H1 (cell line): ENCODE results near the gene ADGRG1. TPM values are rescaled to one million over a fixed set of nuclear protein-coding genes. Genes with fewer than 3 reads are reported as not detected.

ENCODE experiments used
- CBX5 ChIP-seq: fragments of 300-800, 300-1000 bp; sonication (generic); IDR thresholded peaks from 2 replicates; pipeline ENCODE4 v1.7.1; 2016; ENCODE audit warnings: antibody characterized with exemption, low read length, low read depth
- POU5F1 ChIP-seq: IDR thresholded peaks from 2 replicates; pipeline ENCODE4 v1.6.1; 2011; ENCODE audit warnings: low read depth, mild to moderate bottlenecking, low read length, moderate library complexity
- SIN3A ChIP-seq, 2 experiments: IDR thresholded peaks in 1 of 2; conservative IDR thresholded peaks in 1 of 2; 2 replicates each; pipeline ENCODE4 v1.6.1; 2011 to 2012; ENCODE audit warnings: low read length in 2 of 2, improper control_type of control experiment in 1 of 2, low read depth in 1 of 2, mild to moderate bottlenecking in 1 of 2
- TCF12 ChIP-seq: IDR thresholded peaks from 2 replicates; pipeline ENCODE4 v1.6.1; 2011; ENCODE audit warnings: low read depth, mild to moderate bottlenecking, low read length
- polyA plus RNA-seq, 7 experiments: library from polyadenylated mRNA; depleted of rRNA in 3 of 7; stranded (reverse) in 5 of 7; unstranded in 2 of 7; fragments of >200 nt in 5 of 7; fragments of 200-250 nt in 2 of 7; gene quantifications; 1 replicate in 5 of 7; 2 replicates in 1 of 7; 4 replicates in 1 of 7; pipeline versions ENCODE4 v1.2.1 to v1.2.3, GENCODE V29; 2011 to 2013; ENCODE audit warnings: missing spikeins in 2 of 7, mixed read lengths in 2 of 7
- total RNA-seq: library from RNA; stranded (reverse); fragmentation: NEBNext Ultra II Directional; extraction: Animal tissue kit (Norgen Biotek cat#: 25700); gene quantifications from 2 replicates; pipeline ENCODE4 v1.2.1, GENCODE V29; 2021
- TF ChIP-seq, protein P1 (sequence below): fragments of 300-600 bp; sonication (generic); IDR thresholded peaks from 2 replicates; pipeline ENCODE4 v1.7.1; 2012; ENCODE audit warnings: low read length, moderate library complexity, mild to moderate bottlenecking, inconsistent platforms; ENCODE audit not compliant: insufficient replicate concordance

Gene ADGRG1
- total and polyA plus RNA-seq, 2 of the 8 experiments (the other 6 are each of a cell fraction or from before 2014, with no cell fraction given): 1.3 to 2.6 TPM

DNA sequence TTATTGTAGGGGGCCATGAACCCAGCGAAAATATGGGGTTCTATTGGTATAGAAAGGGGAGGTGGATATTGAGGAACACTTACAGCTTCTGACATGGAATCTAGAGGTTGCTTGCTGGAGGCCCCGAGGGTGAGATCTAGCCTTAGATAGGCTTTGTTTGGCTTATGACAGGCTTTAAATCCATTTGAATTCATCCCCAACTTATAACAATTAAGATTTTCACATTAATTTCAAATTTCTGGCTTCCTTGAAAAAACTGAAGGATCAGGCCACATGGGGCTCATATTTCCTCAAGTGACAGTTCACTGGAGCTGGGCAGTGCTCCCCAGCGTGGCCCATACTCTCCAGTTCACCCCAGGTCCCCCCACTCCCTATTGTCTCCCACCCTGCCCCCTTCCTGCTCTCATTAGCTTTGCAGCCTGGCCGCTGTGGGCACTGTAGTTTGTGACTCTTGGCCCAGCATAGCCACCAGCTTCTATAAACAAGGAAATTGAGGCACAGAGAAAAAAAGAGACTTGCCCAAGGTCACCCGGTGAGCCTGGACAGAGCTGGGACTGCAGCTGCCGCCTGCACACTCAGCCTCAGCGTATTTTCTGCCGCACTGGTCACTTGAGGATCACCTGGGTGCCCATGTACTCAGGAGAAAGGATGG, 19.8 kb upstream of the ADGRG1 start (continued):
- no peak for TF ChIP-seq POU5F1
- no peak for TF ChIP-seq TCF12
- no peak for TF ChIP-seq CBX5
- no peak for TF ChIP-seq SIN3A (conservative IDR thresholded peaks at IDR 0.05 in 1 of 2, IDR thresholded peaks at IDR 0.05 in 1 of 2; ENCODE audit: low read depth in 1 of 2, low read length in 2 of 2)
- TF ChIP-seq, protein P1, sequence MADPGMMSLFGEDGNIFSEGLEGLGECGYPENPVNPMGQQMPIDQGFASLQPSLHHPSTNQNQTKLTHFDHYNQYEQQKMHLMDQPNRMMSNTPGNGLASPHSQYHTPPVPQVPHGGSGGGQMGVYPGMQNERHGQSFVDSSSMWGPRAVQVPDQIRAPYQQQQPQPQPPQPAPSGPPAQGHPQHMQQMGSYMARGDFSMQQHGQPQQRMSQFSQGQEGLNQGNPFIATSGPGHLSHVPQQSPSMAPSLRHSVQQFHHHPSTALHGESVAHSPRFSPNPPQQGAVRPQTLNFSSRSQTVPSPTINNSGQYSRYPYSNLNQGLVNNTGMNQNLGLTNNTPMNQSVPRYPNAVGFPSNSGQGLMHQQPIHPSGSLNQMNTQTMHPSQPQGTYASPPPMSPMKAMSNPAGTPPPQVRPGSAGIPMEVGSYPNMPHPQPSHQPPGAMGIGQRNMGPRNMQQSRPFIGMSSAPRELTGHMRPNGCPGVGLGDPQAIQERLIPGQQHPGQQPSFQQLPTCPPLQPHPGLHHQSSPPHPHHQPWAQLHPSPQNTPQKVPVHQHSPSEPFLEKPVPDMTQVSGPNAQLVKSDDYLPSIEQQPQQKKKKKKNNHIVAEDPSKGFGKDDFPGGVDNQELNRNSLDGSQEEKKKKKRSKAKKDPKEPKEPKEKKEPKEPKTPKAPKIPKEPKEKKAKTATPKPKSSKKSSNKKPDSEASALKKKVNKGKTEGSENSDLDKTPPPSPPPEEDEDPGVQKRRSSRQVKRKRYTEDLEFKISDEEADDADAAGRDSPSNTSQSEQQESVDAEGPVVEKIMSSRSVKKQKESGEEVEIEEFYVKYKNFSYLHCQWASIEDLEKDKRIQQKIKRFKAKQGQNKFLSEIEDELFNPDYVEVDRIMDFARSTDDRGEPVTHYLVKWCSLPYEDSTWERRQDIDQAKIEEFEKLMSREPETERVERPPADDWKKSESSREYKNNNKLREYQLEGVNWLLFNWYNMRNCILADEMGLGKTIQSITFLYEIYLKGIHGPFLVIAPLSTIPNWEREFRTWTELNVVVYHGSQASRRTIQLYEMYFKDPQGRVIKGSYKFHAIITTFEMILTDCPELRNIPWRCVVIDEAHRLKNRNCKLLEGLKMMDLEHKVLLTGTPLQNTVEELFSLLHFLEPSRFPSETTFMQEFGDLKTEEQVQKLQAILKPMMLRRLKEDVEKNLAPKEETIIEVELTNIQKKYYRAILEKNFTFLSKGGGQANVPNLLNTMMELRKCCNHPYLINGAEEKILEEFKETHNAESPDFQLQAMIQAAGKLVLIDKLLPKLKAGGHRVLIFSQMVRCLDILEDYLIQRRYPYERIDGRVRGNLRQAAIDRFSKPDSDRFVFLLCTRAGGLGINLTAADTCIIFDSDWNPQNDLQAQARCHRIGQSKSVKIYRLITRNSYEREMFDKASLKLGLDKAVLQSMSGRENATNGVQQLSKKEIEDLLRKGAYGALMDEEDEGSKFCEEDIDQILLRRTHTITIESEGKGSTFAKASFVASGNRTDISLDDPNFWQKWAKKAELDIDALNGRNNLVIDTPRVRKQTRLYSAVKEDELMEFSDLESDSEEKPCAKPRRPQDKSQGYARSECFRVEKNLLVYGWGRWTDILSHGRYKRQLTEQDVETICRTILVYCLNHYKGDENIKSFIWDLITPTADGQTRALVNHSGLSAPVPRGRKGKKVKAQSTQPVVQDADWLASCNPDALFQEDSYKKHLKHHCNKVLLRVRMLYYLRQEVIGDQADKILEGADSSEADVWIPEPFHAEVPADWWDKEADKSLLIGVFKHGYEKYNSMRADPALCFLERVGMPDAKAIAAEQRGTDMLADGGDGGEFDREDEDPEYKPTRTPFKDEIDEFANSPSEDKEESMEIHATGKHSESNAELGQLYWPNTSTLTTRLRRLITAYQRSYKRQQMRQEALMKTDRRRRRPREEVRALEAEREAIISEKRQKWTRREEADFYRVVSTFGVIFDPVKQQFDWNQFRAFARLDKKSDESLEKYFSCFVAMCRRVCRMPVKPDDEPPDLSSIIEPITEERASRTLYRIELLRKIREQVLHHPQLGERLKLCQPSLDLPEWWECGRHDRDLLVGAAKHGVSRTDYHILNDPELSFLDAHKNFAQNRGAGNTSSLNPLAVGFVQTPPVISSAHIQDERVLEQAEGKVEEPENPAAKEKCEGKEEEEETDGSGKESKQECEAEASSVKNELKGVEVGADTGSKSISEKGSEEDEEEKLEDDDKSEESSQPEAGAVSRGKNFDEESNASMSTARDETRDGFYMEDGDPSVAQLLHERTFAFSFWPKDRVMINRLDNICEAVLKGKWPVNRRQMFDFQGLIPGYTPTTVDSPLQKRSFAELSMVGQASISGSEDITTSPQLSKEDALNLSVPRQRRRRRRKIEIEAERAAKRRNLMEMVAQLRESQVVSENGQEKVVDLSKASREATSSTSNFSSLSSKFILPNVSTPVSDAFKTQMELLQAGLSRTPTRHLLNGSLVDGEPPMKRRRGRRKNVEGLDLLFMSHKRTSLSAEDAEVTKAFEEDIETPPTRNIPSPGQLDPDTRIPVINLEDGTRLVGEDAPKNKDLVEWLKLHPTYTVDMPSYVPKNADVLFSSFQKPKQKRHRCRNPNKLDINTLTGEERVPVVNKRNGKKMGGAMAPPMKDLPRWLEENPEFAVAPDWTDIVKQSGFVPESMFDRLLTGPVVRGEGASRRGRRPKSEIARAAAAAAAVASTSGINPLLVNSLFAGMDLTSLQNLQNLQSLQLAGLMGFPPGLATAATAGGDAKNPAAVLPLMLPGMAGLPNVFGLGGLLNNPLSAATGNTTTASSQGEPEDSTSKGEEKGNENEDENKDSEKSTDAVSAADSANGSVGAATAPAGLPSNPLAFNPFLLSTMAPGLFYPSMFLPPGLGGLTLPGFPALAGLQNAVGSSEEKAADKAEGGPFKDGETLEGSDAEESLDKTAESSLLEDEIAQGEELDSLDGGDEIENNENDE: no peak
